Esophagus squamous epithelium (tissue), 5 donors: Measurements from ENCODE around the gene SPAM1. TPM values are rescaled to one million over a fixed set of nuclear protein-coding genes. Genes with fewer than 3 reads are reported as not detected.
"Not testable (repeated sequence)": the region's sequence is repeated elsewhere in the genome, so short reads cannot be mapped to it uniquely, and the experiment has no call there.

Experiments
- DNase-seq: peaks from one replicate; lab custom pipeline; 2025; lab: John Stamatoyannopoulos, UW
- H3K27ac ChIP-seq, 4 donors: fragments of 200-600 bp; sonication (generic); one replicate each; pipeline ENCODE4 v1.5.1; 2016 to 2019; ENCODE audit warnings: mild to moderate bottlenecking in 1 of 4
- H3K27me3 ChIP-seq, 4 donors: fragments of 200-600 bp; sonication (generic); 1 replicate in 3 of 4; 2 replicates in 1 of 4; pipeline versions ENCODE4 v1.5.1 to v1.6.0; 2017 to 2021; ENCODE audit warnings: antibody characterized with exemption in 1 of 4
- H3K36me3 ChIP-seq, 3 donors: fragments of 200-600 bp; sonication (generic); one replicate each; pipeline ENCODE4 v1.5.1; 2016 to 2019
- H3K4me1 ChIP-seq, 3 donors: fragments of 200-600 bp; sonication (generic); one replicate each; pipeline ENCODE4 v1.5.1; 2017 to 2019
- H3K4me3 ChIP-seq, 4 donors: fragments of 200-600 bp; sonication (generic); 1 replicate in 3 of 4; 2 replicates in 1 of 4; pipeline ENCODE4 v1.5.1; 2016 to 2019; ENCODE audit warnings: mild to moderate bottlenecking in 2 of 4, moderate library complexity in 1 of 4
- H3K9me3 ChIP-seq, 3 donors: fragments of 200-600 bp; sonication (generic); one replicate each; pipeline ENCODE4 v1.5.1; 2016 to 2019
- POLR2A ChIP-seq, 4 donors: fragments of 450-650 bp; IDR thresholded peaks; one replicate each; pipeline ENCODE4 v1.6.1; 2017; ENCODE audit warnings: antibody characterized with exemption in 4 of 4, mild to moderate bottlenecking in 4 of 4, moderate library complexity in 3 of 4
- WGBS, 2 donors: methylation state at CpG; one replicate each; pipeline ENCODE4 v1.1.5; 2018; 5-methylcytosine and 5-hydroxymethylcytosine counted together
- intact Hi-C: fragments of 100-400 bp; cut with DNase I; formaldehyde crosslinking; loops from one replicate; pipeline ENCODE4 v1.15.0; 2022
- total RNA-seq, 4 donors: library from RNA; depleted of rRNA; stranded (reverse); fragments of >200 nt; gene quantifications; one replicate each; pipeline ENCODE4 v1.1.0, GENCODE V29; 2016
- TF ChIP-seq, protein P1 (sequence below), 6 experiments: fragments of 450-650 bp in 4 of 6; fragments of 200-600 bp in 2 of 6; sonication (generic) in 2 of 6; IDR thresholded peaks; one replicate each; pipeline ENCODE4 v1.5.1; 2016 to 2019; ENCODE audit warnings: antibody characterized with exemption in 6 of 6, mild to moderate bottlenecking in 4 of 6, moderate library complexity in 4 of 6
- donor health status: DM: yes; HTN: yes; CAD: no.

SPAM1 gene
- total RNA-seq, 4 donors from 2014 or later = not detected

DNA sequence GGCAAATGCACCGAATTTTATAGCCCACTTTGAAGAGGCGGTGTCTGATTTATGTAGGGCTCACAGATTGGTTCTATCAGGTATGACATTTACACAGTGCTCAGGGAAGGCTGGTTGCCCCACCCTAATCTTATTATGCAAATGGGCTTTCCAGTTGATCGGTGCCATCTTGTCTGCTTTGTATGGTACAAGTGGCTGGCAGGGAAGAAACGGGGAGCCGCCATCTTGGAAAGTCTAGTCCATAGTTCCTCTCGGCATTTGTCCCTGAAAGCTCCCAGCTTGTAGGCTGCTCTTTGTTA, 71.2 kb downstream of the SPAM1 start:
- Histone ChIP-seq H3K36me3 (no peaks in the 10 kb centered on the region), H3K27me3 (no peaks in the 10 kb centered on the region), H3K4me1 (no peaks in the 10 kb centered on the region), H3K9me3 (peaks cover 0 to 3% (median 0%) of the 10 kb centered on the region in 3 donors), H3K4me3 (no peak overlapping the region), H3K27ac (no peak overlapping the region)
- intact Hi-C loops = no loop called here
- DNase-seq = no peak
- TF ChIP-seq, protein P1, sequence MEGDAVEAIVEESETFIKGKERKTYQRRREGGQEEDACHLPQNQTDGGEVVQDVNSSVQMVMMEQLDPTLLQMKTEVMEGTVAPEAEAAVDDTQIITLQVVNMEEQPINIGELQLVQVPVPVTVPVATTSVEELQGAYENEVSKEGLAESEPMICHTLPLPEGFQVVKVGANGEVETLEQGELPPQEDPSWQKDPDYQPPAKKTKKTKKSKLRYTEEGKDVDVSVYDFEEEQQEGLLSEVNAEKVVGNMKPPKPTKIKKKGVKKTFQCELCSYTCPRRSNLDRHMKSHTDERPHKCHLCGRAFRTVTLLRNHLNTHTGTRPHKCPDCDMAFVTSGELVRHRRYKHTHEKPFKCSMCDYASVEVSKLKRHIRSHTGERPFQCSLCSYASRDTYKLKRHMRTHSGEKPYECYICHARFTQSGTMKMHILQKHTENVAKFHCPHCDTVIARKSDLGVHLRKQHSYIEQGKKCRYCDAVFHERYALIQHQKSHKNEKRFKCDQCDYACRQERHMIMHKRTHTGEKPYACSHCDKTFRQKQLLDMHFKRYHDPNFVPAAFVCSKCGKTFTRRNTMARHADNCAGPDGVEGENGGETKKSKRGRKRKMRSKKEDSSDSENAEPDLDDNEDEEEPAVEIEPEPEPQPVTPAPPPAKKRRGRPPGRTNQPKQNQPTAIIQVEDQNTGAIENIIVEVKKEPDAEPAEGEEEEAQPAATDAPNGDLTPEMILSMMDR (IDR thresholded peaks at IDR 0.05) = no peak
- no peak for TF ChIP-seq POLR2A (IDR thresholded peaks at IDR 0.05)
- 88 to 93% methylated on average over 6 of the region's 6 CpGs for WGBS, 2 donors

DNA sequence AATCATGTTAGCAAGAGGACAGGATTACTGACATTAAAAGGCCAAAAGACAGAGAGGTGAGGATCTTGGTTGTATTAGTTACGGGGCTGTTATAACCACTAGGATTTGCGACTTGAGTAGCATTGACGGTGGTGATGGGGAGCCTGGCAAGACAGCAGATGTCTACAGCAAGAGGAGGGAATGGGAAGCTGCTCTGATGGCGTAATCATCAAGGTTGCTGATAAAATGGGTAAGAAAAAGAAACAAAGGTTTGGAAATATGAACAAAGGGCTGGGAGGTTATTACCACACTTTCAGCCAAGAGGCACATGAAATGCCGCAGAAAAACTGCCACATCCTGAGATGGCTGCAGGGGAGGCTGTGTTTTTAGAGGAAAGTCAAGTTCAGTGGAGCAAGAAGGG, 73.9 kb downstream of the SPAM1 start:
- Histone ChIP-seq H3K27ac (no peak overlapping the region), H3K27me3 (no peaks in the 10 kb centered on the region), H3K4me3 (no peak overlapping the region), H3K9me3 (peaks cover 0 to 9% (median 0%) of the 10 kb centered on the region in 3 donors), H3K4me1 (no peaks in the 10 kb centered on the region), H3K36me3 (no peaks in the 10 kb centered on the region)
- intact Hi-C loops = no loop called here
- DNase-seq = no peak
- no peak for TF ChIP-seq POLR2A (IDR thresholded peaks at IDR 0.05)
- TF ChIP-seq, protein P1 (IDR thresholded peaks at IDR 0.05) = no peak
- WGBS, 2 donors = 78 to 85% methylated on average over 5 of the region's 5 CpGs

DNA sequence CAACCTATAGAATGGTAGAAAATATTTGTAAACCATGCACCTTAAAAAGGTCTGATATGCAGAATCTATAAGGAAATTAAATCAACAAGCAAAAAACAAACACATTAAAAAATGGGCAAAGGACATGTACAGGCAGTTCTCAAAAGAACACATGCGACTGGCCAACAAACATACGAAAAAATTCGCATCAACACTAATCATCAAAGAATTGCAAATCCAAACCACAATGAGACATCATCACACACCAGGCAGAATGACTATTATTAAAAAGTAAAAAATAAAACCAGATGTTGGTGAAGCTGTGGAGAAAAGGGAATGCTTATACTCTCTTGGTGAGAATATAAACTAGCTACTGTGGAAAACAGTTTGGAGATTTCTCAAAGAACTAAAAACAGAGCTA, 74.7 kb downstream of the SPAM1 start:
- no peak for DNase-seq
- peaks cover 0 to 17% (median 0%) of the 10 kb centered on the region in 3 donors for H3K9me3 ChIP-seq
- no peak overlapping the region for H3K4me3 ChIP-seq
- 76 to 82% methylated on average over 3 of the region's 3 CpGs for WGBS, 2 donors
- no peaks in the 10 kb centered on the region for H3K27me3 ChIP-seq
- no peaks in the 10 kb centered on the region for H3K4me1 ChIP-seq
- TF ChIP-seq, protein P1 (IDR thresholded peaks at IDR 0.05) = no peak
- no peak for TF ChIP-seq POLR2A (IDR thresholded peaks at IDR 0.05)
- no peak overlapping the region for H3K27ac ChIP-seq
- no peaks in the 10 kb centered on the region for H3K36me3 ChIP-seq
- intact Hi-C loops = no loop called here

DNA sequence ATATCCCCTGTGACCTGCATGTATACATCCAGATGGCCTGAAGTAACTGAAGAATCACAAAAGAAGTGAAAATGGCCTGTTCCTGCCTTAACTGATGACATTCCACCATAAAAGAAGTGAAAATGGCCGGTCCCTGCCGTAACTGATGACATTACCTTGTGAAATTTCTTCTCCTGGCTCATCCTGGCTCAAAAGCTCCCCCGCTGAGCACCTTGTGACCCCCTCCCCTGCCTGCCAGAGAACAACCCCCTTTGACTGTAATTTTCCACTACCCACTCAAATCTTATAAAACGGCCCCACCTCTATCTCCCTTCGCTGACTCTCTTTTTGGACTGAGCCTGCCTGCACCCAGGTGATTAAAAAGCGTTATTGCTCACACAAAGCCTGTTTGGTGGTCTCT, 83.3 kb downstream of the SPAM1 start:
- WGBS, 2 donors = 74% methylated on average over 6 of the region's 6 CpGs
- H3K36me3 ChIP-seq, H3K27ac ChIP-seq, DNase-seq, H3K4me3 ChIP-seq, H3K4me1 ChIP-seq, H3K27me3 ChIP-seq, intact Hi-C loops: not testable (repeated sequence)
- peaks cover 0 to 10% (median 0%) of the 10 kb centered on the region in 3 donors for H3K9me3 ChIP-seq

DNA sequence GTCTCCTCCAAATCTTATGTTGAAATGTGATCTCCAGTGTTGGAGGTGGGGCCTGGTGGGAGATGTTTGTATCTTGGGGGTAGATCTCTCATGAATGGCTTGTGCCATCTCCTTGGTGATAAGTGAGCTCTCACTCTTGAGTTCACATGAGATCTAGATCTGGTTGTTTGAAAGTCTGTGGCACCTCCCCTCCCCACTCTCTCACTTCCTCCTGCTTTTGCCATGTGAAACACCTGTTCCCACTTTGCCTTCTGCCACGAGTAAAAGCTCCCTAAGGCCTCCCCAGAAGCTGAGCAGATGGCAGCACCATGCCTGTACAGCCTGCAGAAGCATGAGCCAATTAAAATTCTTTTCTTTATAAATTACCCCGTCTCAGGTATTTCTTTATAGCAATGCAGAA, 84.3 kb downstream of the SPAM1 start:
- H3K36me3 ChIP-seq = no peaks in the 10 kb centered on the region
- H3K4me1 ChIP-seq = no peaks in the 10 kb centered on the region
- WGBS, 2 donors = 26 to 50% methylated on average over 2 of the region's 2 CpGs
- no peak for DNase-seq
- no peak overlapping the region for H3K4me3 ChIP-seq
- TF ChIP-seq POLR2A (IDR thresholded peaks at IDR 0.05) = no peak
- H3K27ac ChIP-seq = no peak overlapping the region
- peaks cover 0 to 5% (median 0%) of the 10 kb centered on the region in 3 donors for H3K9me3 ChIP-seq
- intact Hi-C loops = no loop called here
- no peaks in the 10 kb centered on the region for H3K27me3 ChIP-seq

Other genes with a start within 250 kb of the SPAM1 start
- 10 to 100 TPM; 26.0 to 34.6 (median 31.3) TPM for gene WASL, start 176.2 kb upstream of the SPAM1 start, total RNA-seq
- 1 to 10 TPM in 2 of 4 donors, not detected in 2; 1.3 to 3.0 TPM for gene HYAL4, start 80.1 kb upstream of the SPAM1 start, total RNA-seq
- gene TMEM229A, start 107.8 kb downstream of the SPAM1 start, total RNA-seq = not detected